Measurements from ENCODE around the gene ZC3H18.
A peak's percentile ranks its signal among the peaks of the same experiment; 100 is the strongest.
"Not testable (repeated sequence)": the region's sequence is repeated elsewhere in the genome, so short reads cannot be mapped to it uniquely, and the experiment has no call there.

Gene ZC3H18

DNA sequence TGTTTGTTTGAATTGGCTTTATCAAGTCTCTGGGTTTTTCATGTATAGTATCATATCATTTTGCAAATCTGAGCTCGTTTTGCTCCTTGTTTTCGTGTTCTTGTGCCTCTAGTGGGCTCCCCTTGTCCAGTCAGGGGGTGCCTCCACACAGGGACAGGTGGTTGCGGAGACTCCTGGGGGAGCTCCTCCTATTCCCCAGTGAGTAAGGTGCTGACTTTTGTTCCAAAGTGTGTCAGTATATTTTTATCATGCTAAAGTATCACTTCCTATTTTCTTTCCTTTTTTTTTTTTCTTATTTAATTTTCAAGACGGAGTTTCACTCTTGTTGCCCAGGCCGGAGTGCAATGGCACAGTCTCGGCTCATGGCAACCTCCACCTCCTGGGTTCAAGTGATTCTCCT, 37.9 kb downstream of the ZC3H18 start:
- DNase-seq: no peak

DNA sequence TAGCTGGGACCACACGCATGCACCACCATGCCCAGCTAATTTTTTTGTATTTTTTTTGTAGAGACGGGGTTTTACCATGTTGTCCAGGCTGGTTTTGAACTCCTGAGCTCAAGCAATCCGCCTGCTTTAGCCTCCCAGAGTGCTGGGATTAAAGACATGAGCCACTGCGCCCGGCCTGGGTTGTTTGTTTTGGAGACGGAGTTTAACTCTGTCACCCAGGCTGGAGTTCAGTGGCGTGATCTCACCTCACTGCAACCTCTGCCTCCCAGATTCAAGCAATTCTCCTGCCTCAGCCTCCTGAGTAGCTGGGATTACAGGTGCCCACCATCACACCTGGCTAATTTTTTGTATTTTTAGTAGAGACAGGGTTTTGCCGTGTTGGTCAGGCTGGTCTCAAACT, 39.2 kb downstream of the ZC3H18 start:
- not testable (repeated sequence) for DNase-seq

DNA sequence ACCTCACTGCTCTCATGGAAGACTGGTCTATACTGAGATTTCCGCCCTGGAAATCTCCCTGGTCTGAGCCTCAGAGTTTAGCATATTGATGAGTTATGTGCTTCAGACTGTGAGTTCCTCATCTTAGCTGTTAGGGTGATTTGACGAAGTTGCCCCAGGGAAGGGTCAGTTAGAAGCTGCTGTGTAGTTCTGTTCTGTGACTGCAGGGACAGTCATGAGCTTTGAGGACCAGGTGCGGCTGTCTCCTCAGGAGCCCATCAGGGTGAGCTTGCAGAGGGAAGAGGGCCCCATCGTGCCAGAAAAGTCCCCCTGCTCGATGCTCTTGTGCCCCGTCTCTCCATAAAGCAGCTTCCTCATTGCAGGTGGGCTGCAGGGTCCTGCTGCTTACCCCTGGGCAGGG, 39.9 kb downstream of the ZC3H18 start:
- DNase-seq: no peak

DNA sequence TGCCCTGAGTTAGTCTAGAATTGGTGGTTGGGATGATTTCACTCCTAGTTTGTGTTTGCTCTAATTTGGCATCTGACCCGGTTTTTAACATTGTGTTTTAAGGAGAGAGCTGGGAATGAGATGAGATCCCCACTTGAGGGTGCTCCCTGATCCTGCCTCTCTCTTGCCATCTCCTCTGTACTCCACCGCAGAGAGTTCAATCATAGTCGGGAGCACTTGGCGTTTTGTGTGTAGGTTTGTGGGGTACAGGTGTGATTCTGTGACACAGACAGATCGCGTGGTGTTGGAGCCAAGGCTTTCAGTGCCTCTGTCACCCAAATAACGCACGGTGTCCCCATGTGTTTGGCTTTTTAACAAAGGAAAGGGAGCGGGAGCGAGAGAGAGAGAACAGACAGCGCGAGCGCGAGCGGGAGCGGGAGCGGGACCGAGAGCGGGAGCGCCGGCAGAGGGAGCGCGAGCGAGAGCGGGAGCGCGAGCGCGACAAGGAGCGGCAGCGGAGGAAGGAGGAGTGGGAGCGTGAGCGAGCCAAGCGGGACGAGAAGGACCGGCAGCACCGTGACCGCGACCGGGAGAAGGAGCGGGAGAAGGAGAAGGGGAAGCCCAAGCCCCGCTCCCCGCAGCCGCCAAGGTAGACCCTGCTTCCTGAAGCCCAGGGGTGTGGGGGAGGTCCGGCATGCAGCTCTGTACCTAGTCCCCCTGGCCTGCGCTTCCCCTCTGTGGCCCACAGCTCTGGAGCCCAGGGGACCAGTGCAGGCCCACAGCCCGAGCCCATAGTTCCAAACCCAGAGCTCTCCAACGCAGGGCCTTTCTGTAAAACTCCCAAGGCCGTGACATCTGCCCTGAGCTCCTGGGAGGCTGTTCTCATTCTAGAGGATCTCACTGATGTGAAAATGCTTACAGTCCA, 41.0 kb downstream of the ZC3H18 start:
- no peak for DNase-seq

DNA sequence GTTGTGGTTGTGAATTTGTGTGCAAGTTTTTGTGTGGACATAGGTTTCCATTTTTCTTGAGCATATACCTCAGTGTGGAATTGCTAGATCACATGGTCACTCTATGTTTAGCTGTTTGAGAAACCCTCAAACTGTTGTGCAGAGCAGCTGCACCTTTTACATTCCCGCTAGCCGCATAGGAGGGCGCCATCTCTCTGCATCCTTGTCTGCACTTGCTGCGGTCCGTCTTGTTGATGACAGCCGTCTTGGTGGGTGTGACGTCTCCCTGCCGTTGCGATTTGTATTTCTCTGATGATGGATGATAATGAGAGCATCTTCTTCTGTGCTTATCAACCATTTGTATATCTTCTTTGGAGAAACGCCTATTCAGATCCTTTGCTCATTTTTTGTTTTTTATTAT, 43.1 kb downstream of the ZC3H18 start:
- DNase-seq: no peak

- no peak for DNase-seq
These were observed 44.0 kb downstream of the ZC3H18 start for GRCh38 chr16:88613911-88614817.

DNA sequence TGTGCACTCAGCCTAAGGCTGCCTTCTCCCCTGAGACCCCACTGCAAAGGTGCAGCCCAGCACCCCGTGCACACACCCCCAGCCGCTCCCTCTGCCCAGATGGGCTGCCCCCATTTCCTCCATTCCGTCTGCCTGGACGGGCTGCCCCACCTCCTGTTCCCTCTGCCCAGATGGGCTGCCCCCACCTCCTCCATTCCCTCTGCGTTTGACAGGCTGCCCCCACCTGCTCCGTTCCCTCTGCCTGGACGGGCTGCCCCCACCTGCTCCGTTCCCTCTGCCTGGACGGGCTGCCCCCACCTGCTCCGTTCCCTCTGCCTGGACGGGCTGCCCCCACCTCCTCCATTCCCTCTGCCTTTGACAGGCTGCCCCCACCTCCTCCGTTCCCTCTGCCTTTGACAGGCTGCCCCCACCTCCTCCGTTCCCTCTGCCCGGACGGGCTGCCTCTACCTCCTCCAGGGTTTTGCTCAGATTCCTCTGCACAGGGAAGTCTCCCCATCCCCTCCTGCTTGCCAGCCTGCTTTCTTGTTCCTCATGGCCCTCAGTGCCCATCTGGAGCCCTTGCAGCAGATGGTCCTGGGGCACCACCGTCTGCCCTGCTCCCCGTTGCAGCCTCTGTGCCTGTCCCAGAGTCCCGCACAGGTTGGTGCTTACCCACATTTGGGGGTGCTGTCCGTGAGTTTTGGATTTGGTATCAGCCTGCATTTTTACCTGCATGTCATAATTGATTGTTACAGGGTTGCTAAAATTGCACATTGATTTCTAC, 44.8 kb downstream of the ZC3H18 start:
- no peak for DNase-seq

- DNase-seq: no peak
These were observed 46.1 kb downstream of the ZC3H18 start for GRCh38 chr16:88616320-88616719.

DNA sequence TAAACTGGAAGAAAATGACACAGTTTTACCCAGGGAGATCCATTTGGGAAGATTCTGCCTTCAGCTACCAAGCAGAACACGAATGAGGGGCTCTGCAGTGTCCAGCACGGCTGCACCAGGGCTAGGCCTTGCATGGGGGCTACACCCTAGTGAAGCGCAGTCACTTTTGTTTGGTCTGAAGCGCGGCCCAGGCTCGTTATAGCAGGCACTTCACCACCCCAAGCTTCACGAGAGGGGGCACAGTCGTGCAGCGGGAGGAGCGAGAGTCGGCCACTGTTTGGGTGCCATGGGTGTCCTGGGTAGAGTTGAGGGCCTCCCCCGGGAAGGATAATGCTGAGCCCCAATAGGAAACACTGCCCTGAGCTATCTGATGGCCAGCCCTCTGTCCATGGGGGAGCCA, 46.5 kb downstream of the ZC3H18 start:
- DNase-seq: no peak

GRCh38 chr16:88617268-88618031, 47.2 kb downstream of the ZC3H18 start:
- DNase-seq: no peak

GRCh38 chr16:88618182-88618955, 48.2 kb downstream of the ZC3H18 start:
- no peak for DNase-seq

DNA sequence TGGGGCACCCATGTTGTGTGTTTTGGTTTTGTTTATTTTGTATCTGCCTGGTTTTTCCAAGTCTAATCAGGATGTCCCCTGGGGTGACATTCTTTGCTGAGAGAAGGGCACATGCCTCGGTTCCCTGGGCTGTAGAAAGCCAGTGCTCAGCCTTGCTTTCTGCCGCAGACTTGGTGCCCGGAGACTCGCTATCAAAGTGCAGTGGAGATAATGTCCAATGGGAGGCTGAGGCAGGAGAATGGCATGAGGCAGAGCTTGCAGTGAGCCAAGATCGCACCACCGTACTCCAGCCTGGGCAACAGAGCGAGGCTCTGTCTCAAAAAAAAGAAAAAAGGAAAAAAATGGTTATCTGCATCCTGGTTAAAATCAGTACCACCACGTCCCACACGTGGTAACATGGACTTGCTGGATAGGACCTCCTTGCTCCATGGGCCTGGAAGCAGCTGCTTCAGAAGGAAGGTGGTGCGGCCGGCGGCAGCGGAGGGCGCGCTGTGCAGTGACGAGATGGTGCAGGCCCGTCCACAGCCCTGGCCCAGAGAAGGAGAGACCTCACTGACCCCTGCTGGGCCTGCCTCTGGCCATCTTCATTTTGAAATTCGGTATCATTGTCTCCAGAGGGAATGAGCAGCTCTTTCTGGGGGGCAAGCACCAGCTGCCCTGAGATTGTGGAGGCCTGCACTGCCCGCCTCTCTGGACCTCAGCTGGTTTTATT, 48.9 kb downstream of the ZC3H18 start:
- no peak for DNase-seq

DNA sequence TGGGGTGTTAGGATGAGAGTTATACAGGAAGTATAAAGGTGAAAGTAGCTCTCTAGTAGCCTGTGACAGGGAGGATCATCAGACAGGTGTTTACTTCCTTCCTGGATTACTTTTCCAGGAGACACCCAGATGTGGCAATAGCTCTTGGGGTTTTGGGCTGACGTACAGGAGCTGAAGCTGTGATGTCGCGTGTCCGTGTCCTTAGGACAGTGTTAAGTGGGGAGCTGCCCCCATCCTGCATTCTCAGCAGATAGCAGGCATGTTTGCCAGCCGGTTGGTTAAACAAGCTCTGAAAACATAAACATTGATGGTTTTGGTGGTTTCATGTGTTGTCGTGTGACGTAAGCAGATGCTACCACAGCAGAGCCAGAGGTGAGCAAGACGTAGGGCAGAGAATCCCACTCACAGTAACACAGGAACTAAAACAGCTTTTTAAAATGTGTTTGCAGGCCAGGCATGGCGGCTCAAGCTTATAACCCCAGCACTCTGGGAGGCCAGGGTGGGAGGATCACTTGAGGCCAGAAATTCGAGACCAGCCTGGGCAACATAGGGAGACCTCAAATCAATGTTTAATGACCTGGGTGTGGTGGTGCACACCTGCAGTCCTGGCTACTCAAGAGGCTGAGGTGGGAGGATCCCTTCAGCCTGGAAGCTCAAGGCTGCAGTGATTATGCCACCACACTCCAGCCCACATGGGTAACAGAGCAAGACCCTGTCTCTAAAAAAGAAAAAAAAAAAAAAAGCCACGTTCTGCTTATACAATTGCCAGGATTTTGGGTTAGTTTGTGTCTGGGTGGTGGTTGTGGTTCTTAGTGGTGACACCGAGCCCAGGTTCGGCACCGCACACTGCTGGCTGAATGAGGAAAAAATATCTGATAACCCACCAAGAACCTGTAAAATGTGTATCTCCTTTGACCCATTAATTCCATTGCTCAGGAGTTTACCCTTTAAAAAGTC, 49.9 kb downstream of the ZC3H18 start:
- no peak for DNase-seq

DNA sequence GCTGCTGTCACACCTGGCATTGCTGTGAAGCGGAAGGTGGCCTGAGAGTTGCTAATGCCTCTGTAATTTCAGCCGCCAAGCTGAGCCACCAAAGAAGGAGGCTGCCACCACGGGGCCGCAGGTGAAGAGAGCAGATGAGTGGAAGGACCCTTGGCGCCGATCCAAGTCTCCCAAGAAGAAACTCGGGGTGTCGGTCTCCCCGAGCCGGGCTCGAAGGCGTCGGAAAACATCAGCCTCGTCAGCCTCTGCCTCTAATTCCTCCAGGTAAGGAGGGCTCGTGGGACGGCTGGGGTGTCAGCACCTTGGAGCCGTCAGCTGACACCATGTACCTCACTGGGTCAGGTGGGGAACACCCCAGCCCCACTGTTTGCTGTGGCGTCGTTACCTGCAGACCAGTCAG, 51.9 kb downstream of the ZC3H18 start:
- no peak for DNase-seq

- no peak for DNase-seq
These were observed 52.7 kb downstream of the ZC3H18 start for GRCh38 chr16:88622866-88623265.

- DNase-seq: no peak
These were observed 53.7 kb downstream of the ZC3H18 start for GRCh38 chr16:88623858-88624257.

- DNase-seq: no peak
These were observed 54.3 kb downstream of the ZC3H18 start for GRCh38 chr16:88624481-88624880.

DNA sequence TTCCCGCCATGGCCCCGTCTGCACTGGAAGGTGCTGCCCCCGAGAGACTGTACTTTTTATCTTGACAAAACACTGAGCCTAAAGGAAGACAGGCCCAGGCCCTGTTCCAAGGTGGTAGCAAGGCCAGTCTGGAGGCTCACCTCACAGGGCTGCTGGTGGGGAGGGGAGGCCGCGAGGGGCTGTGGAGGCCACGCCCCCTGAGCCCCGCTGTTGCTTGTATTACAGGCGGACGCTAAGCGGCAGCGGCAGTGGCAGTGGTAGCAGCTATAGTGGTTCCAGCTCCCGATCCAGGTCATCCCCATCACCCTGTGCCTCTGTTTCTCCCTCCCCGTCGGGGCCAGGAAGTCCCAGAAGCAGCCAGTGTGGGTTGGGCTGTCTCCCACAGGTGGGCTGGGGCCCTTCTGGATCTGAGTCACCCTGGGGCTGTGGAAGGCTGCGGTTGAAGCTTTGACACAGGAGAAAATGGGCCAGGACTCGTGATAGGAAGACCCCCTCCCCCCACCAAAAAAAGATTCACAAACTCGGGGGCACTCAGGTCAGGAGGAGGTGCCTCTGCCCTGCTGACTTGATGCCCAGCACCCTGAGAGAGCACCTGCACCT, 54.9 kb downstream of the ZC3H18 start:
- no peak for DNase-seq

GRCh38 chr16:88626646-88627045, 56.4 kb downstream of the ZC3H18 start:
- peak; percentile 25 for DNase-seq
